HT1080 (cell line): ENCODE data around the gene DPP6. TPM values are rescaled to one million over a fixed set of nuclear protein-coding genes. Genes with fewer than 3 reads are reported as not detected.
A peak's percentile ranks its signal among the peaks of the same experiment; 100 is the strongest.

Experiments used
- DNase-seq: peaks from one replicate; pipeline ENCODE4 v3.0.0-alpha.2; 2015; ENCODE audit warnings: low read depth
- total RNA-seq: library from RNA; depleted of rRNA; stranded (reverse); fragments of >200 nt; shearing (Covaris generic); gene quantifications from 2 replicates; pipeline ENCODE4 v1.2.3, GENCODE V29; 2014

DPP6 gene
- total RNA-seq, 1 experiment from 2014 or later: not detected

DNA sequence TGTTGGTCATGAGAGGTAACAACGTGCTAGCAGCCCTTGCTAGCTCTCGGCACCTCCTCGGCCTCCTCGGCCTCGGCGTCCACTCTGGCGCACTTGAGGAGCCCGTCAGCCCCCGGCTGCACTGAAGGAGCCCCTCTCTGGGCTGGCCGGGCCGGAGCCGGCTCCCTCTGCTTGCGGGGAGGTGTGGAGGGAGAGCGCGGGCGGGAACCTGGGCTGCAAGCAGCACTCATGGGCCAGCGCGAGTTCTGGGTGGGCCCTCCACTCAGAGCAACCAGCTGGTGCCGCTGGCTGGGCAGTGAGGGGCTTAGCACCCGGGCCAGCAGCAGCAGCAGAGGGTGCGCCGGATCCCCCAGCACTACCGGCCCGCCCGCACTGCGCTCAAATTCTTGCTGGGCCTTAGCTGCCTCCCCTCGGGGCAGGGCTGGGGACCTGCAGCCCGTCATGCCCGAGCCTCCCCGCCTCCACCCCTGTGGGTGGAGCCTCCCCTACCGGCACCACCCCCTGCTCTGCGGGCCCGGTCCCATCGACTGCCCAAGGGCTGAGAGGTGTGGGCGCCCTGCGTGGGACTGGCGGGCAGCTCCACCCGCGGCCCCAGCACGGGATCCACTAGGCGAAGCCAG is 854.6 kb downstream of the DPP6 start:
- DNase-seq: no peak

GRCh38 chr7:154907651-154908620 is 855.7 kb downstream of the DPP6 start:
- no peak for DNase-seq

DNA sequence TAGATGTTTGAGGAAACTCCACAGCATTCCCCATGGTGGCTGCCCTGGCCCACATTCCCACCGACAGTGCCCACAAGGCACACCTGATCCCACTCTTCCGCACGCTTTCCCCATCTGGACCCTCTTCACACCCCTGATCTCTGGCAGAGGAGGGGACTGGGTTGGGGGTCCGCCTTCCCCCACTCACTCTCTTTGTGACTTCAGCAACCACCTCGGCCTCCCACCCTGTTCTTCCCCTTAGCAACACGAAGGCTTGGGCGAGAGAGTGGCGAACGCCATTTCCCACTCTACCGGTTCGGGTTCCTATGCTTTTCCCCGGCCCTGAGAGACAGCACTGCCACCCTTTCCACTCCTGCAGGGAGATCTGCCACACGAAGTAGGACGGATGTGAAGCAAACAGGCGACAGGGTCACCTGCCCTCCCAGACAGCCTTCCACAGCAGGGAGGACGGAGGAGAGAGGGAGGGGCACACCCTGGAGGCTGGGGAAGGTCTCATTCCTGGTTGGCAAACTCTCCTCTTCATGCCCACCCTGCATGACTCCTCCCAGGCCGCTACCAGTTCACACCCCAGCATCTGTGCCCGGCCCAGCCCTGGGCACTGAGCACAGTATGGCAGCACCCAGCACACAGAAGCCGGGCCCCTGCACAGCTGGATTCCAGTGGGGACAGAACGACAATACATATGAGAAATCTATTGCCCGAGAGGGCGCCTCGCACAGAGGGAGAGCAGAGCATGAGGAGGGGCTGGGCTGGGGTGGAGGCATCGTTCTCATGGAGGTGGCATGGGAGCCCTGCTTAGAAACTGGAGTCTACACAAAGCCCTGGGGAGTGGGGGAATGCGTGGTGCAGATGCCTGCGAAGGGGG is 857.3 kb downstream of the DPP6 start:
- DNase-seq: no peak

DNA sequence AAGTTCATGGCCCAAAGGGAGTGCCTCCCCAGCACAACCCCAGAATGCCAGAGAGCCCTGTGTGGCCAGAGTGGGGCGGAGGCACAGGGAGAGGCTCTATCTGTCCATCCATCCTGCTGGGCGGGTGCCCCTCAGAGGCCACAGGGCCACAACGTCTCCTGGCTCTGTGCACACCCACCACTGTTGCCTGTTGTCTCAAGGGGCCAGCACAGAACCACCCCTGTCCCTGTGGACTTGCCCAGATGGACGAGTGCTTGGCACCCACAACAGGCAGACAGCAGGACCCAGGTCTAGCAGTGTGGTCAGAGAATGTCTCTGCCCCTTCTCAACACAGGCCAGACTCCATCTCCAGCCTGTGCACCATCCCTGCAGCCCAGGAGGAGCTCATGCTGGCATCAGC is 857.9 kb downstream of the DPP6 start:
- DNase-seq: no peak

GRCh38 chr7:154910977-154911376 is 858.8 kb downstream of the DPP6 start:
- DNase-seq: no peak

DNA sequence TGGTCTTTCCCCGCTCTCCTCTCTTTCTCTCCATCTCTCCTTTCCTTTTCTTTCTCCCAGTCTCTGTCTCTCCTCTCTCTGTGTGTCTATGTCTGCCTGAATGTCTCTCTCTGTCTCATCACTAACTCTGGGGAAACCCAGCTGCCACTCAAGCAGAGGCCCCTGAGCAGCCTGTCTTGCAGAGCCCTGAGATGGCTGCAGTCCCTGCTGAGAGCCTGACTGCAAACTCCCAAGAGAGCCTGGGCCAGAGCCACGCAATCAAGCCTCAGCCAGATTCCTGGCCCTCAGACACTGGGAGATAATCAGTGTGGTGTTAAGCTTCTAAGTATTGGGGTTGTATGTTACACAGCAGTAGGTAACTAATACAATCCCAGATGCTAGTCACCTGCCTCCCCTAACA is 859.2 kb downstream of the DPP6 start:
- DNase-seq: no peak

DNA sequence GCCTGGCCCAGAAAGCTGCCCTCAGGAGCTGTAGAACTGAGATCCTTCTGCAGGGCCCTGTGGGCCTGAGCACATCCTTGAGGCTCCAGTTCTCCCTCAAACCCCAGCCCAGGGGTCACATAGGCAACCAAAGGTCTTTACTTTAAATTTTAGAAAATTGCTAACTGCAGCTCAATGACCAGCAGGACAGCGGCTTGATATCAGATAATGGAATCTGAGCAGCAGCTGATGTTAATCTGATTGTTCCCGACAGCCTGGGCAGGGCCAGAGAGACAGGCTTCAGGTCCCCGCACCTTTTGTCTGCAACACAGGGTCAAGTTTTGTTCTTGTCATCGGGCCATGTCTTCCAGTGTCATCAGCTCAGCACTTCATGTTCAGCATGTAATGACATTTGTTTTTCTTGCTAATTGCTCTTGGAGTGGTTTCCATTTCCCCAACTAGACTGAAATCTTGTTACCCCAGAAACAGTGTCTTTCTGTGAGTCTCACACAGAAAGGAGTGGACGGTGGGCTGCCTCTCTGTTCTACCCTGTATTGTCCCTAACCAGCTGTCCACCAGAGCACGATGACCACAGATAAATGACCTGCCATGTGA is 859.8 kb downstream of the DPP6 start:
- DNase-seq: no peak

GRCh38 chr7:154912871-154913637 is 860.9 kb downstream of the DPP6 start:
- no peak for DNase-seq

DNA sequence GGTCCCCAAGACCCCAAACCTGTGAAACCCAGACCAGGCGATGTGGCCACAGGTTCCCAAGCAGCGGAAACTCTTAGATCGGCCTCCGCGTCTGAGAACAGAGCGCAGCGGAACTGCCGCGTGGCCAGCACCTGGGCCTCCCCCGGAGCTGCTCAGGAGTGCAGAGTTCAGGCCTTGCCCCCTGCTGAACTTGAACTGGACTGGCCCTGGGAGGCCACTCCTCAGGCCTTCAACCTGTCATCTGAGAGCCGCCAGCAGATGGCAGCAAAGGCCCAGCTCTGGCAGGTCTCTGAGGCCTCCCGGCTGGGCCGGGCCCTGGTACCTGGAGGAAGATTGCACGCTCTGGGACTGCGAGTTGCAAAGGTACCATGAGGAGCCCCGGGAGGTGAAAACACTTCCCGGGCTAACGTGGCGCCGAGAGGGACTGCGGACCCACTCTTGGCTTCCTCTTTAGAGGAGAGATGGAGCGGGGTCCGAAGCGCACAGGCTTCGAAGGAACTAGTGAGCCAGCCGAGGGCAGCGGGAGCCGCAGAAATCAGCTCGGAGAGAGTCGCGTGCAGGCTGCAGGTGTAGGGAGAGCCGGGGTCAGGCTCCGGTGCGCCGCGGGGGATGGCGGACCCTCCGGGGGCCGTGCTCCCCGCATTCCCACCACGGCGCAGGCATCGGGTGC is 861.6 kb downstream of the DPP6 start:
- DNase-seq: peak; percentile 57

DNA sequence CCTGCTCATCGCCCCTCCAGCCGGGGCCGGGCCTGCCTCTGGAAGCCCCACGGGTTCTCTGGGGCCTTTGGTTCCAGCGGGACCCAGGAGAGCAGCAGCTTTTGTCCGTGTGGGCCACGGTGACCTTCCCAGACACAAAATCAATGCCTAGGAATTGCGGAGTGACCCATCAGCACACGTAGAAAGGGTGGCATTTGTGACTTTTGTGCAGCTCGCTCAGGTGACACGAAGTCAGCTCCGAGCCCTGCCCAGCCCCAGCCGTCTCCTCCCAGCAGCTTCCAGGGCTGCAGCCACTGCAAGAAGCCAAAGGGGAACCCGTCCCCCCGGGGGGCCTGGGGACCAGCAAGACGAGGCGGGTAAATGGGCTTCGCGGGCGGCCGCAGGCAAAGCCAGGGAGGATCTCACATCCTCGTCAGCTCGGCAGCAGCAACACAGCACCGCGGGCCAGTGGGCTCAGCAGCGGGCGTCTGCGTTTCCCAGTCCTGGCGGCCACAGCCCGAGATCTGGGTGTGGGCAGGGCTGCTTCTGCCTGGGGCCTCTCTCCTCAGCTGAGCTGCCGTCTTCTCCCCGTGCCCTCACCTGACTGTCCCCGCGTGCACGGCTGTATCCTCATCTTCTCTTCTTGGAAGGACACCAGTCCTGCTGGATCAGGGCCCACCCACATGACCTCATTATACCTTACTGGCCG is 862.3 kb downstream of the DPP6 start:
- no peak for DNase-seq

- DNase-seq: peak; percentile 12
Measured at GRCh38 chr7:154914996-154915380, 862.8 kb downstream of the DPP6 start.

DNA sequence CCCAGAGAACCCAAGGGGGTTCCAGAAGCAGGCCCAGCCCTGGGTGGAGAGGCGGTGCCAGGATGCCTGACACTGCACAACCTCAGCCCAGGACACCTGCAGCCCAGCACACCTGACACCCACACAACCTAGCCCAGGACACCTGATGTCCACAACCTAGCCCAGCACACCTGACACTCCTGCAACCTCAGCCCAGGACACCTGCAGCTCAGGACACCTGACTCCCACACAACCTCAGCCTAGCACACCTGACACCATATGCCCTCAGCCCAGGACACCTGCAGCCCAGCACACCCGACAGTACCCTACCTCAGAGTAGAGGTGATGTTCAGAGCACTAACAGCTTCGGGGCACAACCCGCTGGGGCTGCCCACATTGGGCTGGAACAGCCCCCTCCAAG is 863.4 kb downstream of the DPP6 start:
- DNase-seq: no peak

DNA sequence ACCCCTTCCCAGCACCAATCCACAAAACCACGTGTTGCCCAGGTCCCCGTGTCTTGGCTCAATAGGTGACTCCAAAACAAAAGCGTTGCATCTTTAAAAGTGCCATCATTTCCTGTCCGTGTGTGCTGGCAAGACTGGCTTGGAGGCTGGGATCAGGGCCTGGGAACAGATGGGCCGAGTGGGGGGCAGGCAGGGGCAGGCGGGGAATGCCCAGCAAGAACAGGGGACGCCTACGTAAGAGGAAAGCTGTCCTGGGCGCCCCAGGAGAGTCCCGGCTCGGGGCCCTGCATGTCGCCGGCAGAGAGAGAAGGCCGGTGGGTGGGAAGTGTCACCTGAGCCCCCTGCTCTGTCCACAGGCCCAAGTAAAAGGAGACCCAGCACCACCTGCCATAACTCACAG is 864.2 kb downstream of the DPP6 start:
- DNase-seq: no peak

- no peak for DNase-seq
Measured at GRCh38 chr7:154916856-154917807, 864.9 kb downstream of the DPP6 start.

GRCh38 chr7:154917808-154918160 is 865.6 kb downstream of the DPP6 start:
- no peak for DNase-seq

GRCh38 chr7:154918266-154918665 is 866.1 kb downstream of the DPP6 start:
- no peak for DNase-seq

DNA sequence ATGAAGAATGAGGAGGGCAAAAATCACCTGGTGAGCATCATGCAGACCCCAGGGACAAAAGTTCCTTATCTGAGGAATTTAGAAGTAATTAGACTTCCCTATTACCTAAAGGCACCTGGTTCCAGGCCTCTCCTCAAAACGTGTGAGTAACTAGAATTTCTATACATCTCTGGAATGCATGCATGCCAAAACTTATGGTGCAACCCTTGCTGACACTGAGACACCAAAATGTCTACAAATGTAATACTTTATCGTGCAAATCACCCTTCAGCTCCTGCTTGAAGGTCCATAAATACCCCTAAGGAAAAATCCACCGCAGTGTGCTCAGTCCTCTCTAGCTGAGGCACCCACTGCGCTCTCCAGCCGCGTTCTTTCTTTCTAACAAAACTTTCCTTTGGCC is 866.5 kb downstream of the DPP6 start:
- DNase-seq: no peak
